SH-SY5Y (cell line): Measurements from ENCODE around the gene UCHL1.

Source experiments
- GATA2 ChIP-seq: IDR thresholded peaks from 2 replicates; pipeline ENCODE4 v1.6.1; 2011; ENCODE audit warnings: mild to moderate bottlenecking, low read depth, low read length
- GATA3 ChIP-seq: IDR thresholded peaks from 2 replicates; pipeline ENCODE4 v1.6.1; 2011; ENCODE audit warnings: low read depth, mild to moderate bottlenecking, low read length, moderate library complexity

DNA sequence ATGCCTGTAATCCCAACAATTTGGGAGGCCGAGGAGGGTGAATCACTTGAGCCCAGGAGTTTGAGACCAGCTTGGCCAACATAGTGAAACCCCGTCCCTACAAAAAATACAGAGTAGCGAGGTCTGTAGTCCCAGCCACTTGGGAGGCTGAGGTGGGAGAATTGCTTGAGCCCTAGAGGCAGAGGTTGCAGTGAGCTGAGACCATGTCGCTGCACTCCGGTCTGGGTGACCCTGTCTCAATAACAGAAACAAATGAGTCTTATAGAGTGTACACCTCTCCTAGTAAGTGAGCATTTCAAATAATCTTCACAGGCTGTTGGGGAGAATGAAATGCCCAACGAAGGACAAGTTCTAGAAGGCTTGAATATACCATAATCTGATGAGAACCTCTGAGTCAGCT, 5.5 kb downstream of the UCHL1 start:
- TF ChIP-seq GATA2 = no peak
- no peak for TF ChIP-seq GATA3
